Panc1 (cell line): Measurements from ENCODE around the gene ARHGEF17. TPM values are rescaled to one million over a fixed set of nuclear protein-coding genes. Genes with fewer than 3 reads are reported as not detected.

Experiments used
- ATAC-seq: fragments of 200-7000 bp; cut with Tn5 transposase; 2 replicates; pipeline ENCODE4 v1.9.1; 2020; ENCODE audit warnings: mild to moderate bottlenecking, moderate library complexity
- BruUV-seq: library from RNA; stranded (reverse); fragments of 400-500 nt; replicated peaks from 2 replicates; lab custom pipeline; 2021; lab: Mats Ljungman, UMichigan
- CTCF ChIA-PET: fragments of 300-600 bp; sonication (Branson Sonifier 250); formaldehyde crosslinking; loops from one replicate; lab custom pipeline; 2022; ENCODE audit warnings: antibody characterized with exemption; lab: Charles Lee
- POLR2A ChIA-PET: fragments of 300-600 bp; sonication (Branson Sonifier 250); formaldehyde crosslinking; loops from one replicate; lab custom pipeline; 2022; ENCODE audit warnings: antibody characterized with exemption; lab: Charles Lee
- DNase-seq: peaks from one replicate; pipeline ENCODE4 v3.0.0-alpha.2; 2010; ENCODE audit warnings: low read depth, low spot score
- H3K27ac ChIP-seq: 2 replicates; pipeline ENCODE4 v1.5.1; 2011; ENCODE audit warnings: mild to moderate bottlenecking, low read length, inconsistent platforms
- H3K27me3 ChIP-seq: fragments of 200-500 bp; sonication (Bioruptor generic); 2 replicates; pipeline ENCODE4 v1.6.0; 2014; ENCODE audit warnings: low read length, inconsistent platforms; ENCODE audit not compliant: control insufficient read depth, insufficient read depth
- H3K36me3 ChIP-seq: fragments of 200-500 bp; sonication (Bioruptor generic); 2 replicates; pipeline ENCODE4 v1.5.1; 2014; ENCODE audit warnings: inconsistent platforms, mild to moderate bottlenecking, low read length, moderate library complexity; ENCODE audit not compliant: control insufficient read depth, insufficient read depth
- H3K4me1 ChIP-seq: 2 replicates; pipeline ENCODE4 v1.5.1; 2011; ENCODE audit warnings: inconsistent platforms, mild to moderate bottlenecking, low read length, moderate library complexity; ENCODE audit not compliant: control insufficient read depth, insufficient read depth
- H3K4me3 ChIP-seq, 2 experiments: 2 replicates each; pipeline ENCODE4 v1.5.1; 2011 to 2012; ENCODE audit warnings: low read depth in 2 of 2, low read length in 2 of 2, mild to moderate bottlenecking in 2 of 2, inconsistent platforms in 1 of 2, moderate library complexity in 1 of 2
- H3K9me3 ChIP-seq: fragments of 200-500 bp; sonication (Bioruptor generic); 2 replicates; pipeline ENCODE4 v1.5.1; 2014; ENCODE audit warnings: low read depth, mild to moderate bottlenecking, inconsistent platforms, low read length, moderate library complexity; ENCODE audit not compliant: control insufficient read depth, insufficient read depth
- CTCF ChIP-seq: fragments of 450-650 bp; IDR thresholded peaks from 2 replicates; pipeline ENCODE4 v1.5.1; 2017; ENCODE audit warnings: mild to moderate bottlenecking
- POLR2AphosphoS5 ChIP-seq: IDR thresholded peaks from 2 replicates; pipeline ENCODE4 v1.6.1; 2012; ENCODE audit warnings: mild to moderate bottlenecking, low read depth, low read length, moderate library complexity
- SIN3A ChIP-seq: IDR thresholded peaks from 2 replicates; pipeline ENCODE4 v1.6.1; 2012; ENCODE audit warnings: low read depth, mild to moderate bottlenecking, low read length, moderate library complexity, borderline replicate concordance; ENCODE audit not compliant: insufficient read depth
- TCF7L2 ChIP-seq: IDR thresholded peaks from 2 replicates; pipeline ENCODE4 v1.6.1; 2011; ENCODE audit warnings: mild to moderate bottlenecking, low read depth, low read length, inconsistent platforms
- in situ Hi-C: cut with HindIII; loops from 2 replicates; pipeline ENCODE4 v1.10.0; 2016; ENCODE audit warnings: low sequenced_read_pairs, low pct_unique_long_range_greater_than_20kb
- intact Hi-C: fragments of 100-400 bp; cut with micrococcal nuclease; formaldehyde crosslinking; loops from one replicate; pipeline ENCODE4 v1.10.0; 2022; ENCODE audit not compliant: unreplicated experiment
- total RNA-seq: library from RNA; stranded (reverse); gene quantifications from one replicate; pipeline ENCODE4 v1.2.1, GENCODE V29; 2021; ENCODE audit not compliant: unreplicated experiment
- TF ChIP-seq, protein P1 (sequence below), 2 experiments: IDR thresholded peaks; 2 replicates each; pipeline ENCODE4 v1.6.1; 2011 to 2012; ENCODE audit warnings: low read depth in 2 of 2, control low read depth in 1 of 2, low read length in 1 of 2, mild to moderate bottlenecking in 1 of 2, moderate library complexity in 1 of 2; ENCODE audit not compliant: insufficient read depth in 1 of 2

ARHGEF17 gene
- total RNA-seq, 1 experiment from 2014 or later: 43.2 TPM

- no peak overlapping the region for H3K27ac ChIP-seq
- POLR2A ChIA-PET: interaction anchor here (1.5 kb wide), 1 partner anchor 18 kb away, joined by 3 read pairs; no protein-coding TSS in a partner anchor
- H3K9me3 ChIP-seq: no peaks in the 10 kb centered on the region
- DNase-seq: no peak
- TF ChIP-seq, protein P1, sequence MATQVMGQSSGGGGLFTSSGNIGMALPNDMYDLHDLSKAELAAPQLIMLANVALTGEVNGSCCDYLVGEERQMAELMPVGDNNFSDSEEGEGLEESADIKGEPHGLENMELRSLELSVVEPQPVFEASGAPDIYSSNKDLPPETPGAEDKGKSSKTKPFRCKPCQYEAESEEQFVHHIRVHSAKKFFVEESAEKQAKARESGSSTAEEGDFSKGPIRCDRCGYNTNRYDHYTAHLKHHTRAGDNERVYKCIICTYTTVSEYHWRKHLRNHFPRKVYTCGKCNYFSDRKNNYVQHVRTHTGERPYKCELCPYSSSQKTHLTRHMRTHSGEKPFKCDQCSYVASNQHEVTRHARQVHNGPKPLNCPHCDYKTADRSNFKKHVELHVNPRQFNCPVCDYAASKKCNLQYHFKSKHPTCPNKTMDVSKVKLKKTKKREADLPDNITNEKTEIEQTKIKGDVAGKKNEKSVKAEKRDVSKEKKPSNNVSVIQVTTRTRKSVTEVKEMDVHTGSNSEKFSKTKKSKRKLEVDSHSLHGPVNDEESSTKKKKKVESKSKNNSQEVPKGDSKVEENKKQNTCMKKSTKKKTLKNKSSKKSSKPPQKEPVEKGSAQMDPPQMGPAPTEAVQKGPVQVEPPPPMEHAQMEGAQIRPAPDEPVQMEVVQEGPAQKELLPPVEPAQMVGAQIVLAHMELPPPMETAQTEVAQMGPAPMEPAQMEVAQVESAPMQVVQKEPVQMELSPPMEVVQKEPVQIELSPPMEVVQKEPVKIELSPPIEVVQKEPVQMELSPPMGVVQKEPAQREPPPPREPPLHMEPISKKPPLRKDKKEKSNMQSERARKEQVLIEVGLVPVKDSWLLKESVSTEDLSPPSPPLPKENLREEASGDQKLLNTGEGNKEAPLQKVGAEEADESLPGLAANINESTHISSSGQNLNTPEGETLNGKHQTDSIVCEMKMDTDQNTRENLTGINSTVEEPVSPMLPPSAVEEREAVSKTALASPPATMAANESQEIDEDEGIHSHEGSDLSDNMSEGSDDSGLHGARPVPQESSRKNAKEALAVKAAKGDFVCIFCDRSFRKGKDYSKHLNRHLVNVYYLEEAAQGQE (IDR thresholded peaks at IDR 0.05; ENCODE audit: insufficient read depth in 1 of 2, low read depth in 2 of 2, low read length in 1 of 2): no peak
- no peak for TF ChIP-seq CTCF
- no peak for TF ChIP-seq TCF7L2
- no peak for TF ChIP-seq POLR2AphosphoS5
- no peak for TF ChIP-seq SIN3A
- in situ Hi-C loops (no loop called here), intact Hi-C loops (loop anchor here (10.0 kb wide), 1 partner anchor 85 kb away; the partner anchor contains the start of gene ARHGEF17)
- no peaks in the 10 kb centered on the region for H3K27me3 ChIP-seq
- no peak overlapping the region for H3K4me3 ChIP-seq
- no TSS peak for BruUV-seq
- peaks cover 17% of the 10 kb centered on the region for H3K4me1 ChIP-seq
- CTCF ChIA-PET: no interaction called here
- no peaks in the 10 kb centered on the region for H3K36me3 ChIP-seq
- ATAC-seq: no peak
Measured at GRCh38 chr11:73389916-73390315, 81.8 kb downstream of the ARHGEF17 start.

DNA sequence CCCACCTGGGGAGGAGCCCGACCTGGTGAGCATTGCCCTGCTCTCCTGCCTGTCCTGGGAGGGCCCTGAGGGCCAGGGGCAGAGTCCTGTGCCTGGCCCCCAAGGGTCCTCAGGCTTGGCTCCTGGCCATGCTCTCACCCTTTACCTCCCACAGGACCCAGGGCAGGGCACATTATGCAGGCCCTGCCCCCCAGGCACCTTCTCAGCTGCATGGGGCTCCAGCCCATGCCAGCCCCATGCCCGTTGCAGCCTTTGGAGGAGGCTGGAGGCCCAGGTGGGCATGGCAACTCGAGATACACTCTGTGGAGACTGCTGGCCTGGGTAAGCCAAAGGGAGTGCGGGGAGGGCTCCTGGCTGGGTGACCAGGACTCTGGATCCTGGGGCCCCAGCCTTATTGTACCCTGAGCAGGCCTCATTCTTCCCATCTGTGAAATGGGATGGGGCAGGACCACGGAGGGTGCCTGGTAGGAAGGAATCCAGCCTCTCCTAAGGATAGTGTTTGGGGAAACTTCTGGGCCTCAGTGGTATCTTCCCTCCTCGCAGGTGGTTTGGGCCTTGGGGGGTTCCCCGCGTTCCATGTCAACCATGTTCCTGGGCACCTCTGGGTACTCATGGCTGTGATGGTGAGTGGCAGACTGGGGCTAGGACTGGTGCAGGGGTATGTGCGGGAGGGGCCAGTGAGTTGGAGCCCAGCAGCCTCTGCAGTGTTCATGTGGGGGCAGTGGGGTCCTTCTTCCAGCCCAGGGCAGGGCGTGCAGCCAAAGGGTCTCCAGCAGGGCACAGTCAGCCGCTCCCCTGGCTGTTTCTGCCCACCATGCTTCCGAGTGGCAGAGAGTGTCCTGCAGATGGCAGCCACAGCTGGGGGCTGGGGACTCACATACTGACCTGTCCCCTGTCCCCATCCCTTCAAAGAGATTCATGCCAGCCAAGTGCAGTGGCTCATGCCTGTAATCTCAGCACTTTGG is 82.8 kb downstream of the ARHGEF17 start:
- DNase-seq (no peak), ATAC-seq (no peak)
- BruUV-seq: no TSS peak
- Histone ChIP-seq H3K27ac (no peak overlapping the region), H3K4me3 (no peak overlapping the region), H3K4me1 (peaks cover 8% of the 10 kb centered on the region), H3K36me3 (no peaks in the 10 kb centered on the region), H3K27me3 (no peaks in the 10 kb centered on the region), H3K9me3 (no peaks in the 10 kb centered on the region)
- TF ChIP-seq POLR2AphosphoS5: no peak
- intact Hi-C loops (loop anchor here (10.0 kb wide), 1 partner anchor 86 kb away; the partner anchor contains the start of gene ARHGEF17), in situ Hi-C loops (no loop called here)
- ChIA-PET CTCF (no interaction called here), POLR2A (no interaction called here)
